IMR-90 (cell line): ENCODE measurements around the gene CHPF2. TPM values are rescaled to one million over a fixed set of nuclear protein-coding genes. Genes with fewer than 3 reads are reported as not detected.

Source experiments
- ATAC-seq: fragments of 200-7000 bp; cut with Tn5 transposase; 2 replicates; pipeline ENCODE4 v1.9.1; 2020; ENCODE audit warnings: low read depth, mild to moderate bottlenecking, moderate library complexity
- BruUV-seq: library from RNA; stranded (reverse); fragments of 400-500 nt; replicated peaks from 2 replicates; lab custom pipeline; 2021; lab: Mats Ljungman, UMichigan
- CTCF ChIA-PET: fragments of 300-600 bp; formaldehyde crosslinking; extraction: SDS; loops from one replicate; lab custom pipeline; 2021; ENCODE audit warnings: antibody characterized with exemption; lab: Yijun Ruan, JAX
- POLR2A ChIA-PET: fragments of 300-600 bp; sonication (Branson Sonifier 250); formaldehyde crosslinking; loops from one replicate; lab custom pipeline; 2022; ENCODE audit warnings: antibody characterized with exemption; ENCODE audit not compliant: unreplicated experiment; lab: Charles Lee
- DNase-seq: peaks from one replicate; pipeline ENCODE4 v3.0.0; 2013
- H2AFZ ChIP-seq: replicated peaks from 2 replicates; pipeline ENCODE3; 2013; ENCODE audit warnings: low read length, mild to moderate bottlenecking; ENCODE audit not compliant: poor library complexity
- H2AK5ac ChIP-seq: 2 replicates; pipeline ENCODE4 v1.6.1; 2013; ENCODE audit warnings: low read depth, low read length, inconsistent platforms
- H2AK9ac ChIP-seq: replicated peaks from 2 replicates; pipeline ENCODE3; 2013; ENCODE audit warnings: mild to moderate bottlenecking, low read depth, low read length, moderate library complexity; ENCODE audit not compliant: poor library complexity
- H2BK120ac ChIP-seq: 2 replicates; pipeline ENCODE4 v1.6.1; 2013; ENCODE audit warnings: low read depth, low read length, inconsistent platforms
- H2BK15ac ChIP-seq: 3 replicates; pipeline ENCODE4 v1.6.1; 2013; ENCODE audit warnings: low read depth, low read length, inconsistent platforms
- H2BK20ac ChIP-seq: 2 replicates; pipeline ENCODE4 v1.6.1; 2013; ENCODE audit warnings: low read depth, mild to moderate bottlenecking, inconsistent platforms, low read length, moderate library complexity
- H2BK5ac ChIP-seq: 2 replicates; pipeline ENCODE4 v1.6.1; 2013; ENCODE audit warnings: mild to moderate bottlenecking, low read depth, low read length, inconsistent platforms; ENCODE audit not compliant: poor library complexity, severe bottlenecking
- H3K14ac ChIP-seq: replicated peaks from 2 replicates; pipeline ENCODE4 v1.6.1; 2013; ENCODE audit warnings: low read depth, low read length, inconsistent platforms
- H3K18ac ChIP-seq: 2 replicates; pipeline ENCODE4 v1.6.1; 2013; ENCODE audit warnings: low read depth, low read length, control low read depth
- H3K23ac ChIP-seq: 2 replicates; pipeline ENCODE4 v1.6.1; 2013; ENCODE audit warnings: low read depth, low read length, inconsistent platforms
- H3K27ac ChIP-seq: 2 replicates; pipeline ENCODE4 v1.5.1; 2013; ENCODE audit warnings: mild to moderate bottlenecking, control low read depth, low read length; ENCODE audit not compliant: insufficient read depth
- H3K27me3 ChIP-seq: 2 replicates; pipeline ENCODE4 v1.6.1; 2013; ENCODE audit warnings: low read length; ENCODE audit not compliant: control insufficient read depth, insufficient read depth
- H3K36me3 ChIP-seq: 2 replicates; pipeline ENCODE4 v1.6.1; 2013; ENCODE audit warnings: low read length, mixed read lengths; ENCODE audit not compliant: control insufficient read depth, insufficient read depth
- H3K4ac ChIP-seq: 2 replicates; pipeline ENCODE4 v1.6.1; 2013; ENCODE audit warnings: low read depth, low read length, inconsistent platforms
- H3K4me1 ChIP-seq: 2 replicates; pipeline ENCODE4 v1.6.1; 2013; ENCODE audit warnings: low read length, mixed read lengths; ENCODE audit not compliant: control insufficient read depth, insufficient read depth
- H3K4me2 ChIP-seq: 2 replicates; pipeline ENCODE4 v1.6.1; 2013; ENCODE audit warnings: low read depth, mild to moderate bottlenecking, control low read depth, low read length, moderate library complexity
- H3K4me3 ChIP-seq: 2 replicates; pipeline ENCODE4 v1.5.1; 2013; ENCODE audit warnings: low read depth, mild to moderate bottlenecking, control low read depth, low read length, moderate library complexity; ENCODE audit not compliant: insufficient read depth
- H3K56ac ChIP-seq: 2 replicates; pipeline ENCODE4 v1.6.1; 2013; ENCODE audit warnings: low read length, inconsistent platforms; ENCODE audit not compliant: insufficient read depth; ENCODE audit errors: extremely low read depth
- H3K79me1 ChIP-seq, 2 experiments: 2 replicates each; pipeline ENCODE4 v1.6.1; 2013; ENCODE audit warnings: low read length in 2 of 2, inconsistent platforms in 1 of 2, low read depth in 1 of 2
- H3K9ac ChIP-seq: 2 replicates; pipeline ENCODE4 v1.6.1; 2013; ENCODE audit warnings: low read depth, low read length, control low read depth
- H3K9me1 ChIP-seq: 2 replicates; pipeline ENCODE4 v1.6.1; 2013; ENCODE audit warnings: low read length, inconsistent platforms; ENCODE audit not compliant: insufficient read depth
- H3K9me3 ChIP-seq: 2 replicates; pipeline ENCODE4 v1.6.1; 2013; ENCODE audit warnings: low read length; ENCODE audit not compliant: control insufficient read depth, insufficient read depth
- H4K20me1 ChIP-seq: 2 replicates; pipeline ENCODE4 v1.6.1; 2013; ENCODE audit warnings: low read length, inconsistent platforms; ENCODE audit not compliant: insufficient read depth
- H4K5ac ChIP-seq: 2 replicates; pipeline ENCODE4 v1.6.1; 2013; ENCODE audit warnings: mild to moderate bottlenecking, low read depth, low read length, control low read depth
- H4K8ac ChIP-seq, 2 experiments: 2 replicates each; pipeline ENCODE4 v1.6.1; 2013; ENCODE audit warnings: low read depth in 2 of 2, low read length in 2 of 2, control low read depth in 1 of 2, inconsistent platforms in 1 of 2
- H4K91ac ChIP-seq: 2 replicates; pipeline ENCODE4 v1.6.1; 2013; ENCODE audit warnings: low read depth, low read length, inconsistent platforms; ENCODE audit not compliant: insufficient read depth
- RCOR1 ChIP-seq: IDR thresholded peaks from 2 replicates; pipeline ENCODE4 v1.6.1; 2012; ENCODE audit warnings: mild to moderate bottlenecking, low read length, improper control_type of control experiment; ENCODE audit not compliant: insufficient replicate concordance
- RFX5 ChIP-seq: IDR thresholded peaks from 2 replicates; pipeline ENCODE4 v1.8.0; 2012; ENCODE audit warnings: low read depth, mild to moderate bottlenecking, low read length, moderate library complexity
- WGBS, 2 experiments: methylation state at CpG; one replicate each; pipeline versions ENCODE4 v1.1.5 to v1.1.7; 2013; ENCODE audit warnings: missing lambda C conversion rate in 2 of 2; ENCODE audit not compliant: insufficient read length in 1 of 2; ENCODE audit errors: extremely low coverage in 2 of 2; 5-methylcytosine and 5-hydroxymethylcytosine counted together
- dilution Hi-C: fragments of 300-500 bp; cut with HindIII; formaldehyde crosslinking; loops from one replicate; pipeline ENCODE4 v1.14.3; 2018; ENCODE audit warnings: low sequenced_read_pairs; ENCODE audit not compliant: unreplicated experiment
- in situ Hi-C: fragments of 300-500 bp; cut with MboI; formaldehyde crosslinking; loops from 3 replicates; pipeline ENCODE4 v1.14.3; 2019; ENCODE audit warnings: low sequenced_read_pairs, inconsistent platforms, mixed read lengths
- intact Hi-C: fragments of 100-400 bp; cut with micrococcal nuclease; formaldehyde crosslinking; loops from 2 replicates; pipeline ENCODE4 v1.10.0; 2022
- polyA plus RNA-seq, 3 experiments: library from polyadenylated mRNA; depleted of rRNA; stranded (reverse); fragments of >200 nt; gene quantifications; 2 replicates each; pipeline ENCODE4 v1.2.3, GENCODE V29; 2012; ENCODE audit warnings: low replicate concordance in 1 of 3
- total RNA-seq: library from RNA; depleted of rRNA; stranded (reverse); fragments of >200 nt; gene quantifications from 2 replicates; pipeline ENCODE4 v1.2.3, GENCODE V29; 2012
- TF ChIP-seq, protein P1 (sequence below): fragments of 150-350 bp; IDR thresholded peaks from 2 replicates; pipeline ENCODE4 v1.6.1; 2017; ENCODE audit warnings: mild to moderate bottlenecking, antibody characterized with exemption, low read length, low read depth

Gene CHPF2
- total and polyA plus RNA-seq, 2 of the 4 experiments (the other 2 are of a cell fraction): 26.2 to 77.0 TPM

DNA sequence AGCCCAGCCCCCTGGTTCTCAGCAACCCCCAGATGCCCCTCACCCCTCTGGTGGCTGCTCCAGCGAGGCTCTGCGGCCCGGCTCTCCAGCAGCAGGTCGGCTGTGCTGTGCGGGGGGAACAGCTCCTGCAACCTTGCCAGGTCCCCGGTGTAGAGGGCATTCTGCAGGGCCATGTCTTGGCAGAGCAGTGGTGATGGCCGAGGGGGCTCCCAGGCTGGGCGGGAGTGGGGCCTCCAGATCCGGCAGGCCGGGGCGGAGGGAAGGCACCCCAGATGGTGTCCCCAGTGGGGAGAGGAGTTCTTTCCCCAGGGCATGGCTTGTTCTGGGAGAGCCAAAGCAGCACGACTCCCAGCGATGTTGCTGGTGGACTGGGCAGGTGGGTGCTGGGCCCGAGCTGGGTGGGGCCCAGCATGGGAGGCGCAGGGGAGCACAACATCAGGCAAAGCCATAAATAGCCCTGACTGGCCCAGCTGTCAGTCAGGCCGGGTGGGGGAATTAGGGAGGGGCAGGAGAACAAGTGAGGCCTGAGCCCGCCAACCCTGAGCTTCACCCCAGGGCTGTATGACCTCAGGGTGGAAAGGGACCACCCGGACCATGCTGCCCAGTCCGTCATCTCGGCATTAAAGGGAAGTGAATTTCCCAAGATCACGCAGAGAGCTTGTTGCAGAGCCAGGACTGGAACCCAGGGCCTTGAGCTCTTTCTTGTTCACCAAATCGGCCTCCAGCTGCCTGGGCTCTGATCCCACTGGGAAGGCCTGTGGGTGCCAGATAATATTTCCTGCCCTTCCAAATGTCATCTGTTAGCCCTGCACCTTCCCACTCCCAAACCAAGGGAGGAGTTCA lies 44.7 kb upstream of the CHPF2 start:
- ChIA-PET CTCF (interaction anchor here (0.5 kb wide), 1 partner anchor 35 kb away, joined by 3 read pairs; no protein-coding TSS in a partner anchor), POLR2A (no interaction called here)
- Histone ChIP-seq H4K5ac (no peak overlapping the region), H4K20me1 (no peaks in the 10 kb centered on the region), H3K4me3 (no peak overlapping the region), H3K4me2 (no peak overlapping the region), H2AK5ac (no peak overlapping the region), H3K9me1 (no peaks in the 10 kb centered on the region), H3K14ac (no peak overlapping the region), H4K8ac (no peak overlapping the region), H3K9me3 (no peaks in the 10 kb centered on the region), H3K4ac (no peak overlapping the region), H3K36me3 (no peaks in the 10 kb centered on the region), H2AK9ac (no peak overlapping the region), H3K79me1 (no peaks in the 10 kb centered on the region), H3K56ac (no peak overlapping the region), H3K27me3 (peaks cover 71% of the 10 kb centered on the region), H3K9ac (no peak overlapping the region), H2BK5ac (no peak overlapping the region), H2BK15ac (no peak overlapping the region), H3K27ac (no peak overlapping the region), H3K23ac (no peak overlapping the region), H3K18ac (no peak overlapping the region), H2AFZ (no peak overlapping the region), H2BK120ac (no peak overlapping the region), H4K91ac (no peak overlapping the region), H3K4me1 (no peaks in the 10 kb centered on the region), H2BK20ac (no peak overlapping the region)
- ATAC-seq: no peak
- TF ChIP-seq, protein P1, sequence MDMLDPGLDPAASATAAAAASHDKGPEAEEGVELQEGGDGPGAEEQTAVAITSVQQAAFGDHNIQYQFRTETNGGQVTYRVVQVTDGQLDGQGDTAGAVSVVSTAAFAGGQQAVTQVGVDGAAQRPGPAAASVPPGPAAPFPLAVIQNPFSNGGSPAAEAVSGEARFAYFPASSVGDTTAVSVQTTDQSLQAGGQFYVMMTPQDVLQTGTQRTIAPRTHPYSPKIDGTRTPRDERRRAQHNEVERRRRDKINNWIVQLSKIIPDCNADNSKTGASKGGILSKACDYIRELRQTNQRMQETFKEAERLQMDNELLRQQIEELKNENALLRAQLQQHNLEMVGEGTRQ: no peak
- TF ChIP-seq RFX5 (no peak), RCOR1 (no peak)
- no TSS peak for BruUV-seq
- DNase-seq: no peak
- in situ Hi-C loops (no loop called here), dilution Hi-C loops (no loop called here), intact Hi-C loops (no loop called here)
- WGBS, 2 experiments: 54% methylated on average over 13 of the region's 22 CpGs; no CpG with 5 or more reads in 1 of the 2 experiments
